Stimulated activated CD8-positive, alpha-beta memory T cell treated with anti-CD3 and anti-CD28 coated beads, Interleukin-2, amount 100 ng/mL, for 48 hours (primary cell): ENCODE data around the gene GORAB.
A peak's percentile ranks its signal among the peaks of the same experiment; 100 is the strongest.

Source experiments
- DNase-seq, 2 donors: peaks; one replicate each; pipeline ENCODE4 v3.0.0-alpha.2; 2020; ENCODE audit warnings: low read depth in 2 of 2

GORAB gene, protein sequence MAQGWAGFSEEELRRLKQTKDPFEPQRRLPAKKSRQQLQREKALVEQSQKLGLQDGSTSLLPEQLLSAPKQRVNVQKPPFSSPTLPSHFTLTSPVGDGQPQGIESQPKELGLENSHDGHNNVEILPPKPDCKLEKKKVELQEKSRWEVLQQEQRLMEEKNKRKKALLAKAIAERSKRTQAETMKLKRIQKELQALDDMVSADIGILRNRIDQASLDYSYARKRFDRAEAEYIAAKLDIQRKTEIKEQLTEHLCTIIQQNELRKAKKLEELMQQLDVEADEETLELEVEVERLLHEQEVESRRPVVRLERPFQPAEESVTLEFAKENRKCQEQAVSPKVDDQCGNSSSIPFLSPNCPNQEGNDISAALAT

DNA sequence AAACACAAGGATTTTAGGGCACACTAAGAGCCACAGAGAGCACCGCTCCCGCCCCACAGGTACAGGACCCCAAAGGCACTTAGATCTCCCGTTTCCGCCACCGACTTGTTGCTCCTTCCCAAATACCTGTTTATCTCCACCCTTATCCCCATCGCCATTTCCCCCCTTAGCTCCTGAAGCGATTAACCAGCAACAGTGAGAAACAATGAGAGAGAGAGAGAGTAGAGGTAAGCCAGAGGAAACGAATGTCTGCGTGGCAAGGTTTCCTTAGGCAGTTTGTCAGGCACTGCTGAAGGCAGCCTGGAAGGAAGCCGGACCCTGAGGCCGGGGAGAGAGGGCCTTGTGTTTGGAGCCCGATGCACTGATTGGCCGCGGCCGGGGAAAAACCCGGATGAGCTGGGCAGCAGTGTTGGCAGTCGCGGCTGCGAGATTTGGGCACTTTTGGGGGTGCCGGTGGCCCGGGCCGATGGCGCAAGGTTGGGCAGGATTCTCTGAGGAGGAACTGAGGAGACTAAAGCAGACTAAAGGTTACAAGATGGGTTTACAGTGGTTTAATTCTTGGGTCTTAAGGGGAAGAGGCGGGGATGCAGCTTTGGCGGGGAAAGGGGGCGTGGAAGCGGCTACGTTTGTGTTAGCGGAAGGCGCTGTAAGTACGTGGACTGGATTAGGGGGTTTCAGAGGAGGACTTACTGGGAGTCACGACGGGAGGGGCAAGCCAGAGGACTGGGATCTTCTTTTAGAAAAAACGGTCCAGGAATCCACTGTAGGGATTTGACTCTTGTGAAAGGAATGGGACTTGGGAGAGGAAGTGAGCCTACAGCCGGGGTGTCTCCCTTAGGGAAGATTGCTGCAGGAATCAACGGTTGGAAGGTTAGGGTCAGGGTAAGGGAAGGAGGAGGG is at the start of gene GORAB:
Gene GORAB (plus strand): TSS at position 409 of the 900 bp plus-strand sequence. CDS start 58 bp downstream, at position 467.
- peak; percentile 80 for DNase-seq

DNA sequence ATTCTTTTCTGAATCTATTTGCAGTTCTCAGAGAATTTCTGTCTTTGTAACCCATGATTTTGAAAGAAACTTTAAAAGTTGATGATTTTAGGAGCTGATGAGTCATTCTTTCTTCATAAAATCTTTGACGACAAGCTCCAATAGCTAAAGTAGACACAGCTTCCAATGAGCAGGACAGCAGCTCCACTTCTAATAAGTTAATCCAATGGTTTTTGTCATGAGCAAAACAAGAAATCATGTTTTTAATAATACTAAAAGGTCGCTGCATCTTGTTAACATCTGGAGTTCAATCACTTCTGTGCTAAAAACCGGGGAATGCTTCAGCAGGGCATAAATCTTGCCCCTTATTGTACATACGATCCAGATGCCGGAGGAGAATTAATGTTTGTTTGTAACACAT is 48.9 kb upstream of the GORAB start:
- DNase-seq, result no peak

DNA sequence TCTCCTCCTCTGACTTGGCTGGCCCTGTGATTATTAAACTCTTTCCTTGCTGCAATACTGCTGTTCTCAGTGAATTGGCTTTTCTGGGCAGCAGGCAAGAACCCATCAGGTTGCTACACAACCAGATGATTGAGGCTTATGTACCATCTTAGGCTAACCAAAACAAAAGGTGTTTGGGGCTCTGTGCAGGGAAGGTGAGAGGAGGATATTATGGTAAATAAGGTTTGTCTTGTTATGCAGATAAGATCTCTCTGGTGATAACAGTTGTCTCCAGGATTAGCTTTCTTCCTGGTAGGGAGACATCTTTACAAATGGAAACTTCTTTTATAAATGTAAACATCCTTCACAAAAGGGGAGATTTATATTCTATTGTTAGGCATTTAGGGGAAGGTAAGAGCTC is 44.5 kb upstream of the GORAB start:
- no peak for DNase-seq

DNA sequence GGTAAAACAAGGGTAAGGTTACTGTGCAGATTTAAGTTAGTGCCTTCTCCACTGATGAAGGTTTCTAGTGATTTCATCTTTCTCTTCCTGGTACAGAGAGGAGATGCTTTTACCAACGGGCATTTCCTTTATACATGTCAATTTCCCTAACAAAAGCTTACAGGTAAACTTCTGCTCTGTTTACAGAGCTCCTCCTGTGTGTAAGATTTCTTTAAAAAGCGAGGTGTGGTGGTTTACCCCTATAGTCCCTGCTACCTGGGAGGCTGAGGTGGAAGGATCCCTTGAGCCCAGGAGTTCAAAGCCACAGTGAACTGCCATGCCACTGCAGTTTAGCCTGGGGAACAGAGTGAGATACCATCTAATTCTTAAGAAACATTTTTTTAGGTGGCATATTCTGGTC is 40.7 kb upstream of the GORAB start:
- DNase-seq, result no peak

DNA sequence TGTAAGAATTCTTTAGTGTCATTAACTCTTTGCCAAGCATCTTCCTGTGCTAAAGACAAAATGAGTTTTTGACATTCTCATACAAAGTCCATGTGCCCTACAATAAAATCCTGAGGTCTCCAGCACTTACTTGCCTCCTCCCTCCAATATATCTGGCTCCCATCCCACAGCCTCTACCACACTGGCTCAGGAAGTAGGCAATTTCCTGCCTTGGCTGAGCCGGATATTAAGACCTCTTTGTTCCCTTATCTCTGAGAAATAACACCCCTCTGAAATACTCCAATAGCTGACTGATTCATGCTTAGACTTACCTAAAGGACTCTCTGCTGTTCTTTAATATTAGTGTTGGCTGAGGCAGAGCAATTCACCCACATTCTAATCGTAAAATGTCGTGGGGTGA is 37.6 kb upstream of the GORAB start:
- DNase-seq, result no peak

DNA sequence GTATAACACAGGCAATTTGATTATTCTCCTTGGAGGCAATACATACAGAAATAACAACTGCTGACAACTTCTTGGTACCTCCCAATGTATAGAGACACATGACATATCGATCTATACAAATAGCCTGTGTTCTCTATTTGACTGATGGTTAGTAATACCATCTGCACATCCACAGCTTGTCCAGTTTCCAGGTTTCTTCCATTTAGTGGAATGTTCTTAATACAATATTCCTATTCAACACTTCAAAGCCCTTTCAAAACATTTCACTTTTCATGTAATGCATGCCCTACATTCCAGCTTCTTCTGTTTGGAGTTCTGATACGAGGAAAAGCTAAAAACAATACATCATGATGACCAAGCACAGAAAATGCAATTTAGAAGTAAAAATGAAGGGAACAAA is 37.0 kb upstream of the GORAB start:
- DNase-seq, result no peak

DNA sequence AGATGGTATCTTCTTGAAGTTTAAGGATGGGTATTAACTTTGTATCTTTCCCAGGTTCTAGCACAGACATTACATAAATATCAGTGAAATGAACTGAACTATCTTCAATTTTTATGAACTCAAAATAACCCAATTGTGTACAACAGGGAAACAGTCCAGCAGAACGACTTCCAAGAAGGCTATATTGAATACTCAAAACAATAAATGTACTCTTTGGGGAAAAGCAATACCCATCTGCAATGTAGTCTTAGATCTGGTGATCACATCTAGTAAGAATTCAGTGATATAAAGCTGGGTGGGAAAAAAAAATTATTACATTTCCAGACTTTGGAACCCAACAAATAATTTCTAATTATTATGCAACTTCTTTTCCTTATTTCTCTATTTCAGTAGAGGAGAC is 33.1 kb upstream of the GORAB start:
- DNase-seq, result no peak

DNA sequence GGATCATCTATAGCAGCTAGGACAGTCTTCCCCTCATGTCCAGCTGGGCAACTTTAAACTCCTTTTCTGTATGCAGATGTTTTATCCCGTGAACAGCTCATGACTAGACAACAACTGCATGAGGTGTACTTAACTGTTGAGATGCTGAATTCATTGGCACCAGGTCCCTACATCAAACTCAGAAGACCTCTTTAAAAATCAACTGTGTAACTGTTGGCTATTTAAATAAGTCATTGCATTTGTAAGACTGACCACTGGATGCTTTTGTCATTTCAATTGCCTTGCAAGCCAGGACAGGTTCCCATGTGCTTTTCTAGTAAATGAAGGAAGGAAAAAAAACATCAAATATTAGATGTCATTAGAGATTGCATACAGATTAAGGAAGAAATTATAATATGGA is 28.3 kb upstream of the GORAB start:
- no peak for DNase-seq

DNA sequence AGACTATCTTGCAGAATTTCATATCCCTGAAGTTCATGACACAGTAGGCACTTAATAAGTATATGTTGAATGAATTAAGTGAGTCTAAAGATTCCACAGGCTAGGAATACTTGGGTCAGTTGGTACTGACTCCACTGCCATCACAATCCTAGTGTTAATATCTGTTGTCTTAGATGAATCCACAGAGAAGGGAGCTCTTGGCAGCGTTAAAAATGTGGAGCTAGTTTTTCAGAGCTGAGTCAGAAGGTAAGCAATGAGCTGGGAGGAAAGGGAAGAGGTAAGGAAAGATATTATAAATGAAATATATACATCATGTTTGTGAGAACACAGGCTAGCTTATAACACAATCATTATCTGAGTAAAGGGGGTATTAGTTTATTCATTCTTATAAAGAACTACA is 21.8 kb upstream of the GORAB start:
- DNase-seq, result no peak

DNA sequence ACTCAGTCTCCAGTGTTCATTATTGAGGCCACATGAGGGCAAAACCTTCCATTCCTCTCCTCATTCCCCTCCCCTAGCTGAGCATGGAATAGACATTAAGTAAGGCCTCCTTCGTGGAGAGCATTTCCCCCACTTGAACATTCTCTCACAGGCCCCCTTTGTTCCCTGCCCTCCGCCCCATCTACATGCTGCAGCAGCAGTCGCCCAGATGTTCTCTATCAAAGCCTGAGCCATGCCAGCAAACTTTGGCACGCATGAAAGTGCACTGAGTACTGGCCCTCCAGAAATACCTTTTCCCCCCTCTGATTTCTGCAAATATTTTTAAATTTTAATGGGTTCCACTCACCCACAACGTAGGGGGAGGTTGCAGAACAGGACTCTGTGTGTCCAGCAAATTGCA is 20.9 kb upstream of the GORAB start:
- no peak for DNase-seq

DNA sequence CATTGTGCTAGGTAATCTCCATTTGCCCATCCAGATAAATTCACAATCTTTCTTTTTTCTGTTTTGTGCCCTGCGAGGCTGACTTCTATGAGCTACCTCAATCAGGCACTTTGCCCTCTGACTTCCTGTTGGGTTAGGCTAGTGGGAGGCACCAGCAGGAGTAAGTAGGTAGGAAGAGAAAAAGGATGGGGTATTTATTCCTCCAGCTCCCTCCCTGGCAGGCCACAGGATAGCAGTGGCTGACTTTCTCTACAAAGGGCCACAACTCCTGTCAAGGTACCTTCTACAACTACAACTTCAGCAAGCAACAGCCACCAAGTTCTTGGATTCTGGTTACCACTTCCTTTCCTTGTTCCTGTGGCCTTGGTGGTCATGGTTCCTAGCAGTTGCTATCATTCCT is 18.8 kb upstream of the GORAB start:
- no peak for DNase-seq

DNA sequence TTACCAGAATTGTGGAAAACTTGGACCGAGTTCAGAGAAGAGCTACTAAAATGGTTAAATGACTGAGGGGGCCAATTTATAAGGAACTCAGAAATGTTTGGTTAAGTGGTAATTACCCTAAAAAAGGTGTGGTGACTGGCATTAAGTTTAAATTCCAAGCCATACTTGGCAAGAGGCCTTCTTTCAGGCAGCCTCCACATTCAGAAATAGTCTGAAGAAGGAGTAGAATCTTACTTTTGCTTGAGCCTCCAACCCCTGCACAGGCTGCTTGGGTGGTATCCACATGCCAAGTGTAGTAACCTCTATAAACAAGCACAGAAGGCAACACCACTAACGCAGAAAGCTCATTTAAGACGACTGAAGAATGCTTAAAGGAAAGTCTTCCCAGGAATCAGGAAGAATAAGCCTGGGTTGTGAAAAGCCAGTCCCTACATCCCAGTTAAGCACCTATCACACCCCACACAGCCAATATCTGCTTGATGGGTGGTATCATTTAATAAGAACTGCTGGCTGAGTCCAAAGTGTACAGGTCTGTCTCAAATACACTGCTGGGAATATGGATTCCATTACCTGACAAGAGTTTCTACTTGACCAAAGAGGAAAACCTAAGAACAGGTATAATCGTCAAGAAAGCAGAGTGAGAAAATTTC is 13.7 kb upstream of the GORAB start:
- DNase-seq, result no peak

DNA sequence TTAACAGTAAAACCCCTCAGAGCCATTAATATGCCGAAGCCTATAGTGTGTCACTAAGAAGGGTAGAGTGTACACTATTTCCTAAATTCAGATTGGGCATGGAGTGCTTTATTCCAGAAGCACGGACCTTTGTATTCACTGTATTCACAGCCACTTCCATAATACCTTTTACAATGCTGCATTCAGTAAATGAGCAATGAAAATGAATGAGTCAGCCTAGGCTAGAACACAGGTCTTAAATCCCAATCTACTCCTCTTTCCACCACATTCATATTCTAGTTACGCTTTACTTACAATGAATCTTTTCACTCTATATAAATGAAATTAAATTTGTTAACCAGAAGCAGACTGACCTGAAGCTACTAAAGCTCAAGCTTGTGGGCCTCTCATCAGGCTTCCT is 13.0 kb upstream of the GORAB start:
- DNase-seq, result no peak

DNA sequence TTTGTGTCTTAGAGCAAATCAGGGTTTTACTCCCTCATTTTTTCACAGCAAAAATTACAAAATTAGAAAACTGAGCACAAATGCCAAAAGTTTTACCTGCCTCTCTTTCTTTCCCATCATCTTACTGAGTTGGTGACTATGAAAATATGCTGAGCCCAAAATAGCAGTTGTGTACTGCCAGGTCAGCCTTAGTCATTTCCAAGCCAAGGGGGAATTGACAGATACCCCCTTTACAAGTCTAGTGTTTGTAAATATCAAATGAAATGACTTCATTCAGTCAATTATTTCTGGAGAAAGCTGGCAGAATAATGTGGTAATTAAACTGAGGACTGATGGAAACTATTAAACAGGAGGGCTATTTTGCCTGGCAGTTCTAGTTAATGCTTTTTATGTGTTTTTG is 11.4 kb upstream of the GORAB start:
- DNase-seq, result no peak

DNA sequence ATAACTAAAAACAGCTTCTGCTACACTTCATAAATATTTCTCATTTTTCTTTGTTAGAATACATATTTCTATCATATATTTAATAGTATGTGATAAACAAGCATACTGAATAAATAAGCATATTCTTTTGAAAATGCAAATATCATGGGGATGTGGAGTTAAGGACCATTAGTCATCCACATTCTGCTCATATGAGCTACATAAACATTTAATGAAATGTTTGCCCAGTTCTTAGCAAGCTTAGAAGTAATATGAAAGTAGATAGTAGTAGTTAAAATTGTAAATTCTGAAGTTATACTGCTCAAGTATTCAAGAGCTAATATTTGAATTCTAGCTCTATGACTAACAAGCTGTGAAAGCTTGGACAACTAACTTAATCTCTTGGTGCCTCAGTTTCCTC is 10.1 kb upstream of the GORAB start:
- DNase-seq, result no peak

DNA sequence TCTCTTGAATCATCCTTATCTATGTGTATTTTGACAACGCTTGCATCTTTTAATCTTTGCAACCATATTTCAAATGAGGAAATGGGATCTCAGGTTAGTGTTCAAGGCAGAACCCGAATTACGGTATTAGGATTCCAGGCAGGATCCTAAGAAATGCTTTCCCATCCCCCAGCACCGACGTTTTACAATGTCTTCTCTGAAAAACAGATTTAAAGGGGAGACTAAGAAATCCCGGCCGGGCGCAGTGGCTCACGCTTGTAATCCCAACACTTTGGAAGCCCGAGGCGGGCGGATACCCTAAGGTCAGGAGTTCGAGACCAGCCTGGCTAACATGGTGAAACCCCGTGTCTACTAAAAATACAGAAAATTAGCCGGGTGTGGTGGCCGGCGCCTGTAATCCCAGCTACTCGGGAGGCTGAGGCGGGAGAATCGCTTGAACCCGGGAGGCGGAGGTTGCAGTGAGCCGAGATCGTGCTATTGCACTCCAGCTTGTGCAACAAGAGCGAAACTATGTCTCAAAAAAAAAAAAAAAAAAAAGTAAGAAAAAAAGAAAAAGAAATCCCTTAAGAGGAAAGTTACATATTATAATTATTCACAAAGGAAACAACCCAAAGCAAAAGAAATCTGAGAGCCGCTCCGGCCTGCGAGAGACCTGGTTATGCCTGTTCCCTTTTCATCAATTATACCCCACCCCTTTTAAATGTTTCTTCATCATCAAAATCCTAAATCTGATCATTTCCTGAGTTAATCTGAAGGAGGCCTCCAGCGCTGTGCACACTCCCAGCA is 801 bp upstream of the GORAB start:
- DNase-seq, result no peak

DNA sequence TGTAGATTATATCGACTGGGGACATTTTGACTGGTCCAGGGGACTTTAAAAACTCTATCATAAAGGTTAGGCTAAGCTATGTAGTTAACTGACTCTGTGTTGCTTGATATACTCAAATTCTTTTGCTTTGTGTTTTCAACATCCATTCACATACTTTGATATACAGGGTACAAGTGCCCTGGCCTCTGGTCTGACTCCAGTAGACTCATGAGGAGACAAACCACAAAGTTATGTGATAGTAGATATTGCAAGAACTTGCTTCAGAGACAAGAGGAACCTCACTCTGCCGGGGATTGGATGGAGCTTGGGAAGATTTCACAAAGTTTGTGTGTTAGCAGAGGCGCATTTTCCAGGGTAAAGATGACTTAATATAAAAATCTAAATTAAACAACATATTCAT is 1.3 kb downstream of the GORAB start:
- DNase-seq, result no peak

DNA sequence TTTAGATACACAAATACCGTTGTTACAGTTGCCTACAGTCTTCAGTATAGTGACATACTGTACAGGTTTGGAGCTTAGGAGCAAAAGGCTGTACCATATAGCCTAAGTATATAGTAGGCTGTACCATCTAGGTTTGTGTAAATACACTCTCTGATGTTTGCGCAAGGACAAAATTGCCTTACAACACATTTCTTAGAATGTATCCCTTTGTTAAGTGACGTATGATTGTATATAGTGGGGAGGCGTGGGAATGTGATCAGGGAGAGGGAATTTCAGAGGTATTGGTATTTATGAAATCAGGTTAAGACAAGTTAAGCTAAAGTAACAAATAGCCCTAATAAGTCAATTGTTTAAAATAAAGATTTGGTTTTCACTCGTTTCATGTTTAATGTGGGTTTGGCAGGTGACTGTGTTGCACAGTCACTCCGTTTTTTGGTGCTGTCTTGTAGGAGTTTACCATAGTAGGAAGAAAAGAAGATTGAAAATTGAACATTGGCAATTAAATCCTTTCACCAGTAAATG is 2.7 kb downstream of the GORAB start:
- DNase-seq, result no peak

DNA sequence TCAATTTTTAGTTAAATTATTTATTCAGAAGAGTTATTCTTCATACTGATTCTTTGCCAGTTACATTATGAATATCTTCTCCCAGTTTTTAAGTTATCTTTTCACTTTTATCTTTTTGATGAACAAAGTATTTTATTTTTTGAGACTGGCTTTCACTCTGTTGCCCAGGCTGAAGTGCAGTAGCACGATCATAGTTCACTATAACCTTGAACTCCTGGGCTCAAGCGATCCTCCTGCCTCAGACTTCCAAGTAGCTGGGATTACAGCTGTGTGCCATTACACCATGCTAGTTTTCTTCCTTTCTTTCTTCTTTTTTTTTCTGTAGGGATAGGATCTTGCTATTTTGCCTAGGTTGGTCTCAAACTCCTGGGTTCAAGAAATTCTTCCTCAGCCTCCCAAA is 3.5 kb downstream of the GORAB start:
- no peak for DNase-seq

DNA sequence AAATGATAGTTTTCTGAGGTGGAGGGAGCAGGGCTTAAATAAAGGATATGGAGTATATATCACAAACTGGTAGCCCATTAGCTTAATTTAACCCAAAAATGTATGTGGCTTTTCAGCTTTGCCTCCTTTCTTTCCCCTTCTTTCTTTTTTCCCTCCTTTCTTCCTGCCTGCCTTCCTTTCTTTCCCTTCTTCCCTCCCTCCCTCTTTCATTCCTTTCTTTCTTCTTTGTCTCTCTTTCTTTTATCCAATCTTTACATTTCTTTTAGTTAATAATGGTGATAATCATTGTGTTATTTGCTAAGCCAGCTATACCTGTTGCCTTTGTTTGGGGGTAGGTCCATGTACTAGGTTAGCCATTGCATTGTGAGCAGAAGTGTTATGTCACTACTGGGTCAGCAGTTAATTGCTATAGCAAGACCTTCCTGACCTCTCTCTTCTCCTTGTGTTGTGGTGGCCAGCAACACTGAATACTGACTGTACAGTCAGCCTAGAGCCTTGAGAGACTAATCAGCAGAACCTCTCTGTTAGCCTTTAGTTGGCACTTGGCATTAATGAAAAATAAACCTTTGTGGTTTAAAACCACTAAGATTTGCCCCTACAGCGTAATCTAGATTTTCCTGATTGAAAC is 5.1 kb downstream of the GORAB start:
- no peak for DNase-seq
